SK-N-SH (cell line): ENCODE results near the gene GABRD. TPM values are rescaled to one million over a fixed set of nuclear protein-coding genes. Genes with fewer than 3 reads are reported as not detected.

Source experiments
- CTCF ChIA-PET: fragments of 300-600, 350-600 bp; formaldehyde crosslinking; extraction: SDS; loops from one replicate; lab custom pipeline; 2021; lab: Yijun Ruan, JAX
- POLR2A ChIA-PET: fragments of 350-600 bp; sonication (Branson Sonifier 250); formaldehyde crosslinking; extraction: SDS; loops from one replicate; lab custom pipeline; 2020; ENCODE audit warnings: antibody characterized with exemption, inconsistent platforms; lab: Yijun Ruan, JAX
- DNase-seq: peaks from one replicate; pipeline ENCODE4 v3.0.0; 2012
- H2AFZ ChIP-seq: fragments of 200-600 bp; sonication (generic); 2 replicates; pipeline ENCODE4 v1.8.1; 2016; ENCODE audit warnings: antibody characterized with exemption, mild to moderate bottlenecking, low read depth
- H3F3A ChIP-seq: fragments of 200-600 bp; sonication (generic); replicated peaks from 2 replicates; pipeline ENCODE3; 2016; ENCODE audit warnings: antibody characterized with exemption, mild to moderate bottlenecking; ENCODE audit not compliant: insufficient read depth
- H3K27ac ChIP-seq, 2 experiments: fragments of 200-500 bp in 1 of 2; fragments of 200-600 bp in 1 of 2; sonication (Bioruptor generic) in 1 of 2; sonication (generic), shearing (Covaris generic) in 1 of 2; 2 replicates each; pipeline versions ENCODE4 v1.5.1 to v1.6.1; 2014 to 2016; ENCODE audit warnings: low read depth in 2 of 2, inconsistent platforms in 1 of 2, low read length in 1 of 2, mild to moderate bottlenecking in 1 of 2, mixed read lengths in 1 of 2
- H3K27me3 ChIP-seq: fragments of 200-600 bp; sonication (generic), shearing (Covaris generic); 2 replicates; pipeline ENCODE4 v1.6.1; 2016; ENCODE audit warnings: mixed run types; ENCODE audit not compliant: insufficient read depth
- H3K36me3 ChIP-seq, 2 experiments: fragments of 200-500 bp in 1 of 2; fragments of 200-600 bp in 1 of 2; sonication (Bioruptor generic) in 1 of 2; sonication (generic) in 1 of 2; replicated peaks in 1 of 2; 2 replicates each; pipeline versions ENCODE3 to v1.5.1; 2014 to 2016; ENCODE audit warnings: low read length in 1 of 2, mild to moderate bottlenecking in 1 of 2; ENCODE audit not compliant: insufficient read depth in 2 of 2, control insufficient read depth in 1 of 2
- H3K4me1 ChIP-seq, 2 experiments: fragments of 200-500 bp in 1 of 2; fragments of 200-600 bp in 1 of 2; sonication (Bioruptor generic) in 1 of 2; sonication (generic), shearing (Covaris generic) in 1 of 2; 2 replicates each; pipeline versions ENCODE4 v1.5.1 to v1.6.1; 2014 to 2016; ENCODE audit warnings: low read depth in 1 of 2, low read length in 1 of 2, mixed run types in 1 of 2; ENCODE audit not compliant: insufficient read depth in 2 of 2, control insufficient read depth in 1 of 2
- H3K4me2 ChIP-seq: fragments of 200-600 bp; sonication (generic), shearing (Covaris generic); 2 replicates; pipeline ENCODE4 v1.6.1; 2017; ENCODE audit warnings: mixed run types
- H3K4me3 ChIP-seq, 2 experiments: fragments of 200-500 bp in 1 of 2; fragments of 200-600 bp in 1 of 2; sonication (Bioruptor generic) in 1 of 2; sonication (generic), shearing (Covaris generic) in 1 of 2; 2 replicates each; pipeline versions ENCODE4 v1.5.1 to v1.8.1; 2014 to 2016; ENCODE audit warnings: low read depth in 2 of 2, inconsistent platforms in 1 of 2, low read length in 1 of 2, mild to moderate bottlenecking in 1 of 2, mixed read lengths in 1 of 2, moderate library complexity in 1 of 2
- H3K79me2 ChIP-seq: fragments of 200-600 bp; sonication (generic); 2 replicates; pipeline ENCODE4 v1.8.1; 2017; ENCODE audit warnings: mild to moderate bottlenecking; ENCODE audit not compliant: insufficient read depth
- H3K9ac ChIP-seq: fragments of 200-600 bp; sonication (generic); 2 replicates; pipeline ENCODE4 v1.6.1; 2017; ENCODE audit warnings: mixed run types
- H3K9me2 ChIP-seq: fragments of 200-600 bp; sonication (generic); 2 replicates; pipeline ENCODE4 v1.6.1; 2017; ENCODE audit warnings: mixed run types
- H3K9me3 ChIP-seq: fragments of 200-600 bp; sonication (generic); 2 replicates; pipeline ENCODE4 v1.6.1; 2017; ENCODE audit warnings: mixed run types, mild to moderate bottlenecking, moderate library complexity
- H4K20me1 ChIP-seq: fragments of 200-600 bp; sonication (generic); 2 replicates; pipeline ENCODE4 v1.6.1; 2017; ENCODE audit warnings: mild to moderate bottlenecking, mixed run types; ENCODE audit not compliant: insufficient read depth
- ELF1 ChIP-seq: IDR thresholded peaks from 2 replicates; pipeline ENCODE4 v1.4.0; 2012
- EZH2phosphoT487 ChIP-seq: fragments of 200-600 bp; sonication (generic); IDR thresholded peaks from 2 replicates; pipeline ENCODE4 v1.6.1; 2017; ENCODE audit warnings: low read depth, mixed run types, mild to moderate bottlenecking, antibody characterized with exemption, moderate library complexity, borderline replicate concordance
- FOXM1 ChIP-seq: IDR thresholded peaks from 2 replicates; pipeline ENCODE4 v1.4.0; 2012; ENCODE audit warnings: low read depth, mild to moderate bottlenecking
- GABPA ChIP-seq: IDR thresholded peaks from 2 replicates; pipeline ENCODE4 v1.4.0; 2012; ENCODE audit warnings: low read depth, mild to moderate bottlenecking
- GATA2 ChIP-seq: sonication (generic); formaldehyde crosslinking; IDR thresholded peaks from 2 replicates; pipeline ENCODE4 v1.5.0; 2020; ENCODE audit warnings: mild to moderate bottlenecking, missing genetic modification reagents
- MEF2A ChIP-seq: IDR thresholded peaks from 2 replicates; pipeline ENCODE4 v1.4.0; 2012; ENCODE audit warnings: low read depth, borderline replicate concordance
- NFIC ChIP-seq: IDR thresholded peaks from 2 replicates; pipeline ENCODE4 v1.4.0; 2012; ENCODE audit warnings: borderline replicate concordance
- RAD21 ChIP-seq: IDR thresholded peaks from 2 replicates; pipeline ENCODE4 v1.6.1; 2012; ENCODE audit warnings: mild to moderate bottlenecking, low read length
- RCOR1 ChIP-seq: fragments of 150-350 bp; IDR thresholded peaks from 2 replicates; pipeline ENCODE4 v1.6.1; 2017; ENCODE audit warnings: antibody characterized with exemption, low read length
- SIN3A ChIP-seq: IDR thresholded peaks from 2 replicates; pipeline ENCODE4 v1.6.1; 2012; ENCODE audit warnings: low read depth, mild to moderate bottlenecking, low read length, moderate library complexity, borderline replicate concordance
- YY1 ChIP-seq: IDR thresholded peaks from 2 replicates; pipeline ENCODE4 v1.4.0; 2012; ENCODE audit warnings: low read depth, mild to moderate bottlenecking
- WGBS: methylation state at CpG from one replicate; pipeline ENCODE4 v1.1.6; 2017; ENCODE audit warnings: low lambda C conversion rate; 5-methylcytosine and 5-hydroxymethylcytosine counted together
- polyA plus RNA-seq, 3 experiments: library from polyadenylated mRNA; depleted of rRNA; stranded (reverse); fragments of >200 nt; gene quantifications; 2 replicates each; pipeline ENCODE4 v1.2.3, GENCODE V29; 2012
- TF ChIP-seq, protein P1 (sequence below): IDR thresholded peaks from 2 replicates; pipeline ENCODE4 v1.4.0; 2012; ENCODE audit warnings: low read depth, borderline replicate concordance
- TF ChIP-seq, protein P2 (sequence below): IDR thresholded peaks from 2 replicates; pipeline ENCODE4; 2012
- TF ChIP-seq, protein P3 (sequence below): IDR thresholded peaks from 2 replicates; pipeline ENCODE4 v1.4.0; 2012; ENCODE audit warnings: low read depth, borderline replicate concordance
- TF ChIP-seq, protein P4 (sequence below): fragments of 150-350 bp; IDR thresholded peaks from 2 replicates; pipeline ENCODE4 v1.6.1; 2017; ENCODE audit warnings: antibody characterized with exemption, low read length, low read depth, borderline replicate concordance

The GABRD gene
- polyA plus RNA-seq, 1 of the 3 experiments (the other 2 are of a cell fraction) = 0.07 TPM

- Histone ChIP-seq H3K27me3 (no peaks in the 10 kb centered on the region), H3K4me3 (no peak overlapping the region), H4K20me1 (no peaks in the 10 kb centered on the region), H3K4me2 (no peak overlapping the region), H2AFZ (no peak overlapping the region), H3K9me3 (no peaks in the 10 kb centered on the region), H3K9me2 (no peaks in the 10 kb centered on the region), H3F3A (no peaks in the 10 kb centered on the region), H3K79me2 (no peaks in the 10 kb centered on the region), H3K9ac (no peak overlapping the region), H3K27ac (no peak overlapping the region), H3K4me1 (no peaks in the 10 kb centered on the region), H3K36me3 (no peaks in the 10 kb centered on the region)
- no peak for TF ChIP-seq EZH2phosphoT487
- TF ChIP-seq, protein P1, sequence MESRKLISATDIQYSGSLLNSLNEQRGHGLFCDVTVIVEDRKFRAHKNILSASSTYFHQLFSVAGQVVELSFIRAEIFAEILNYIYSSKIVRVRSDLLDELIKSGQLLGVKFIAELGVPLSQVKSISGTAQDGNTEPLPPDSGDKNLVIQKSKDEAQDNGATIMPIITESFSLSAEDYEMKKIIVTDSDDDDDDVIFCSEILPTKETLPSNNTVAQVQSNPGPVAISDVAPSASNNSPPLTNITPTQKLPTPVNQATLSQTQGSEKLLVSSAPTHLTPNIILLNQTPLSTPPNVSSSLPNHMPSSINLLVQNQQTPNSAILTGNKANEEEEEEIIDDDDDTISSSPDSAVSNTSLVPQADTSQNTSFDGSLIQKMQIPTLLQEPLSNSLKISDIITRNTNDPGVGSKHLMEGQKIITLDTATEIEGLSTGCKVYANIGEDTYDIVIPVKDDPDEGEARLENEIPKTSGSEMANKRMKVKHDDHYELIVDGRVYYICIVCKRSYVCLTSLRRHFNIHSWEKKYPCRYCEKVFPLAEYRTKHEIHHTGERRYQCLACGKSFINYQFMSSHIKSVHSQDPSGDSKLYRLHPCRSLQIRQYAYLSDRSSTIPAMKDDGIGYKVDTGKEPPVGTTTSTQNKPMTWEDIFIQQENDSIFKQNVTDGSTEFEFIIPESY = no peak
- no peak for TF ChIP-seq MEF2A
- TF ChIP-seq RAD21 = no peak
- no peak for TF ChIP-seq GABPA
- DNase-seq = no peak
- ChIA-PET POLR2A (no interaction called here), CTCF (interaction anchor here (2.2 kb wide), 1 partner anchor 69 kb away, joined by 7 read pairs; no protein-coding TSS in a partner anchor)
- 59% methylated on average over 11 of the region's 14 CpGs for WGBS
Observed at GRCh38 chr1:1975535-1975934, 43.6 kb upstream of the GABRD start.

- no peaks in the 10 kb centered on the region for H3K4me1 ChIP-seq
- no peaks in the 10 kb centered on the region for H3F3A ChIP-seq
- no peak overlapping the region for H2AFZ ChIP-seq
- no peaks in the 10 kb centered on the region for H3K9me3 ChIP-seq
- no peak overlapping the region for H3K4me2 ChIP-seq
- WGBS = 48% methylated on average over 15 of the region's 19 CpGs
- H3K9ac ChIP-seq = no peak overlapping the region
- CTCF ChIA-PET = interaction anchor here (2.2 kb wide), 1 partner anchor 69 kb away, joined by 7 read pairs; no protein-coding TSS in a partner anchor
- no peak for TF ChIP-seq ELF1
- TF ChIP-seq, protein P2, sequence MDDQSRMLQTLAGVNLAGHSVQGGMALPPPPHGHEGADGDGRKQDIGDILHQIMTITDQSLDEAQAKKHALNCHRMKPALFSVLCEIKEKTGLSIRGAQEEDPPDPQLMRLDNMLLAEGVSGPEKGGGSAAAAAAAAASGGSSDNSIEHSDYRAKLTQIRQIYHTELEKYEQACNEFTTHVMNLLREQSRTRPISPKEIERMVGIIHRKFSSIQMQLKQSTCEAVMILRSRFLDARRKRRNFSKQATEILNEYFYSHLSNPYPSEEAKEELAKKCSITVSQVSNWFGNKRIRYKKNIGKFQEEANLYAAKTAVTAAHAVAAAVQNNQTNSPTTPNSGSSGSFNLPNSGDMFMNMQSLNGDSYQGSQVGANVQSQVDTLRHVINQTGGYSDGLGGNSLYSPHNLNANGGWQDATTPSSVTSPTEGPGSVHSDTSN = no peak
- TF ChIP-seq, protein P3, sequence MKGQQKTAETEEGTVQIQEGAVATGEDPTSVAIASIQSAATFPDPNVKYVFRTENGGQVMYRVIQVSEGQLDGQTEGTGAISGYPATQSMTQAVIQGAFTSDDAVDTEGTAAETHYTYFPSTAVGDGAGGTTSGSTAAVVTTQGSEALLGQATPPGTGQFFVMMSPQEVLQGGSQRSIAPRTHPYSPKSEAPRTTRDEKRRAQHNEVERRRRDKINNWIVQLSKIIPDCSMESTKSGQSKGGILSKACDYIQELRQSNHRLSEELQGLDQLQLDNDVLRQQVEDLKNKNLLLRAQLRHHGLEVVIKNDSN = no peak
- TF ChIP-seq RCOR1 = no peak
- TF ChIP-seq SIN3A = no peak
- no peak for TF ChIP-seq YY1
- TF ChIP-seq GATA2 (CRISPR knock-in tag) = no peak
- TF ChIP-seq, protein P4, sequence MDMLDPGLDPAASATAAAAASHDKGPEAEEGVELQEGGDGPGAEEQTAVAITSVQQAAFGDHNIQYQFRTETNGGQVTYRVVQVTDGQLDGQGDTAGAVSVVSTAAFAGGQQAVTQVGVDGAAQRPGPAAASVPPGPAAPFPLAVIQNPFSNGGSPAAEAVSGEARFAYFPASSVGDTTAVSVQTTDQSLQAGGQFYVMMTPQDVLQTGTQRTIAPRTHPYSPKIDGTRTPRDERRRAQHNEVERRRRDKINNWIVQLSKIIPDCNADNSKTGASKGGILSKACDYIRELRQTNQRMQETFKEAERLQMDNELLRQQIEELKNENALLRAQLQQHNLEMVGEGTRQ = no peak
- TF ChIP-seq NFIC = no peak
- TF ChIP-seq FOXM1 = no peak
- no peaks in the 10 kb centered on the region for H3K79me2 ChIP-seq
- H3K9me2 ChIP-seq = no peaks in the 10 kb centered on the region
- H3K27me3 ChIP-seq = no peaks in the 10 kb centered on the region
- no peaks in the 10 kb centered on the region for H4K20me1 ChIP-seq
- POLR2A ChIA-PET = no interaction called here
- no peaks in the 10 kb centered on the region for H3K36me3 ChIP-seq
- no peak overlapping the region for H3K27ac ChIP-seq
- H3K4me3 ChIP-seq = no peak overlapping the region
- no peak for DNase-seq
Observed at GRCh38 chr1:1976031-1976430, 43.1 kb upstream of the GABRD start.
